ENCODE data around the gene AGAP1. TPM values are rescaled to one million over a fixed set of nuclear protein-coding genes. Genes with fewer than 3 reads are reported as not detected.

The AGAP1 gene
- polyA plus RNA-seq, 3 donors from 2014 or later: 0.18 to 2.3 (median 0.21) TPM

DNA sequence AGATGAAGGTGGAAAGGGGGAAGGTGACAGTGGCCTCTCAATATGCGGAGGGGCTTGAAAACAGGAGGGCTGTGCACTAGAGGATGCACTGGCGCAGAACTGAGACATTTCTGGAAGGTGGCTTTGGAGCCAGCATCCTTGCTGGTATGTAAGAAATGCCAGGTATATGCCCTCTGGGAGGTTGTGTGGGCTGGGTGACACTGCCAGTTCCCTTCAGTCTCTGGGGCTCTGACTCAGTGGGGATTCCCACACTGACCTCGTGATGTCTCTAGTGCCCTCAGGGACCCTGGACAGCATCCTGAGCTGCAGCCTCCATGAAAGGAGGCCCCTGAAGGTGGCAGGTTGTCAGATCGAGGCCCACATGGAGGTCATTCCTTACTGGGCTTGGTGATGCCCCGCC lies 74.0 kb downstream of the AGAP1 start:
- Mint-ChIP-seq H3K9me3 (peaks cover 0 to 7% (median 0%) of the 10 kb centered on the region in 6 donors), H3K27ac (no peak overlapping the region), H3K27me3 (ENCODE audit: low read depth in 3 of 3) (peaks cover 0 to 7% (median 3%) of the 10 kb centered on the region in 3 donors), H3K4me3 (no peak overlapping the region), H3K4me1 (peaks cover 0 to 1% of the 10 kb centered on the region in 2 donors), H3K36me3 (no peaks in the 10 kb centered on the region)
- no peak for DNase-seq

DNA sequence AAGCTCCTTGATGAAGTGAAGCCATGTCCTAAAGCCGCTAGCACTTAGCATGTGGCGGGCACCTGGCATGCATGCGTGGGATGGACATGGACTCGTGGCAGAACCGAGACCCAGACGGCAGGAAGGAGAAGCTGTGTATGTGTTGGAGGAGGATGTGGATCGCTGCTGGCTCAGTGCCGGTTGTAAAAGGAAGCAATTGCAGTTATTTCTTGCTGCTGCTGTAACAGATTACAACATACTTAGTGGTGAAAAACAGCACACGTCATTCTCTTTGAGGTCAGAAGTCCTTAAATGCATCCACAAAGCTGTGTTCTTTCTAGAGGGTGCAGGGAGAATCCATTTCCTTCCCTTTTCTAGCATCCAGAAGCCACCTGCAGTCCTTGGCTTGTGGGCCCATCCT lies 74.6 kb downstream of the AGAP1 start:
- H3K27ac Mint-ChIP-seq: no peak overlapping the region
- H3K4me3 Mint-ChIP-seq: no peak overlapping the region
- DNase-seq: no peak
- no peaks in the 10 kb centered on the region for H3K36me3 Mint-ChIP-seq
- peaks cover 0 to 7% (median 1%) of the 10 kb centered on the region in 3 donors for H3K27me3 Mint-ChIP-seq (ENCODE audit: low read depth in 3 of 3)
- peaks cover 0 to 7% (median 0%) of the 10 kb centered on the region in 6 donors for H3K9me3 Mint-ChIP-seq
- H3K4me1 Mint-ChIP-seq: peaks cover 0 to 1% of the 10 kb centered on the region in 2 donors

DNA sequence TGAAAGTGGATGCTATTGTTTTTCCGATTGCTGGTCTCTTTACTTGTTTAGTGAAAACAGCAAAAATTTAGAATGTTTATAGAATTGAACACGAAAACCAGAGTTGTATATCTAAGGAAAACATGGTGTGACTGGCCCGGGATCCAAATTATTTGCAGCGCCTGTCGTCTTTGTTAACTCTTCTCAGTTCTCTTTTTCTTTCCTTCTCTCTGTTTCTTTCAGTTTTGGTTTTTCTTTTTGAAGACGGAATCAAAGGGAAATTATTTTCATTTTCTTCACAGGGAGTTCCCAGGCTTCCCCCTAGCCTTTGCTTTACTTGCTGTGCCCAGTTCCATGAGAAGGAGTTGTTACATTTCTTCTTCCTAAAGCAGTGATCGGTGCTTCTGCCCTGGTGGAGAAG lies 76.0 kb downstream of the AGAP1 start:
- Mint-ChIP-seq H3K9me3 (peaks cover 0 to 7% (median 0%) of the 10 kb centered on the region in 6 donors), H3K27me3 (ENCODE audit: low read depth in 3 of 3) (peaks cover 0 to 7% (median 1%) of the 10 kb centered on the region in 3 donors), H3K4me3 (no peak overlapping the region), H3K36me3 (no peaks in the 10 kb centered on the region), H3K27ac (no peak overlapping the region), H3K4me1 (peaks cover 0 to 1% of the 10 kb centered on the region in 2 donors)
- no peak for DNase-seq

DNA sequence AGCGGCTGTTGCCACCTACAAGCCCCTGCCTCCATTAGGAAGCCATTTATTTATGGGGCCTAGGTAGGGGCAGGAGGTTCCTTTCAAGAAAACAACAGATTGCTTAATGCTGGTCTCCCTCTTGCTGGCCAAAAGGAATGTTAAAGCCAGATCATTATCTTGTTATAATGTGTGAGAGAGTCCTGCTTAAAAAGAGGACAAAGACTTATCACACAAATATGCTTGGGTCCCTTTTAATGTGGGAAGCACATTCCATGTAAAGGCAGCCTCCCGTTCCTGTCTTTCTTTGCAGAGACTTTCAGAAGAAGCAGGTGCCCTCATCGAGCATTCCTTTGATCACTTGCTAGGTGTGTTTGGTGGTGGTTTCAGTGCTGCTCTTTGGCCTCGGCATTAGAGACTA lies 76.4 kb downstream of the AGAP1 start:
- Mint-ChIP-seq H3K27me3 (ENCODE audit: low read depth in 3 of 3) (peaks cover 0 to 7% (median 1%) of the 10 kb centered on the region in 3 donors), H3K36me3 (no peaks in the 10 kb centered on the region), H3K9me3 (peaks cover 0 to 7% (median 0%) of the 10 kb centered on the region in 6 donors)

DNA sequence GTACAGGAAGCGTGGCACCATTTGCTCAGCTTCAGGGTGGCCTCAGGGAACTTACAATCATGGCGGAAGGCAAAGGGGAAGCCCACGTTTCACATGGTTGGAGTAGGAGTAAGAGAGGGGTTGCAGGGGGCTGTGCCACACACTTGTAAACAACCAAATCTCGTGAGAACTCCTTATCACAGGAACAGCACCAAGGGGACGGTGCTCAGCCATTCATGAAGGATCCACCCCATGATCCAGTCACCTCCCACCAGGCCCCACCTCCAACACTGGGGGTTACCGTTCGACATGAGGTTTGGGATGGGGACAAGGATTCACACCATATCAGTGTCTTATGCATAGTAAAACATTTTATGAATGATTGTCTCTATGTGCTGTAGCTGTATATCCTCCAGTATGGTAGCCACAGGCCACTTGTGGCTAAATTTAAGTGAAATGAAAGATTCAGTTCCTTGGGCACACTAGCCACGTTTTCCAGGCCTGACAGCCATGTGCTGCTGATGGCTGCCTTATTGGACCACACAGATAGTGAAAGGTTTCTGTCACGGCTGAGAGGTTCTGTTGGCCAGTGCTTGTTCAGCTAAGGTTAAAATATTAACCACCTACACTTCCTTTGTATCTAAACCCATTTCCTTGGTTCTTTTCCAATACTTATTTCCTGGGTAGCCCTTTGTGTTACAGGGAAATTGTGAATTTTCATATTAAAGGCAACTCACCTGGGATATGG lies 77.3 kb downstream of the AGAP1 start:
- Mint-ChIP-seq H3K27ac (no peak overlapping the region), H3K27me3 (ENCODE audit: low read depth in 3 of 3) (peaks cover 0 to 7% (median 1%) of the 10 kb centered on the region in 3 donors), H3K36me3 (no peaks in the 10 kb centered on the region), H3K9me3 (peaks cover 0 to 7% (median 0%) of the 10 kb centered on the region in 6 donors), H3K4me1 (peaks cover 0 to 1% of the 10 kb centered on the region in 2 donors), H3K4me3 (no peak overlapping the region)
- no peak for DNase-seq

More for the DNA sequence above, 76.4 kb downstream of the AGAP1 start:
- Mint-ChIP-seq H3K4me3 (no peak overlapping the region), H3K4me1 (peaks cover 0 to 1% of the 10 kb centered on the region in 2 donors), H3K27ac (no peak overlapping the region)
- no peak for DNase-seq

DNA sequence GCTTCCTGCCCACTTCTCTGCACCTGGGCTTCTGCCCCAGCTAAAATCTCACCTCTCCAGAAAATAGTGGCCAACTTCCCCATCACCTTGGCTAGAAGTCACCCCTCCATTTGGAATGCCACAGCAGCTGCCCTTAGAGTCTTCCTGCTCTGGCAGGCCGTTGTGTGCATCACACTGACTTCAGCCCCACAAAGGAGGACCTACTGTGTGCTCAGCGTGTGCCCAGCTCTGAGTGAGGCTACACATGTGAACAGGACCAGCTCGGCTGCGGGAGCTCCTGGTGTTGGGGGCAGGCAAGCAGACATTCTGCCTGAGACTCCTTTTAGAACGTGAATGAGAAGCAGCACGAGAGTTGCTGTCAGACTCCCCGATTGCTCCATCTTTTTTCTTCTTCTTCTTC lies 78.7 kb downstream of the AGAP1 start:
- Mint-ChIP-seq H3K4me1 (no peaks in the 10 kb centered on the region), H3K4me3 (no peak overlapping the region), H3K36me3 (no peaks in the 10 kb centered on the region), H3K27ac (no peak overlapping the region), H3K27me3 (ENCODE audit: low read depth in 3 of 3) (peaks cover 0 to 7% (median 1%) of the 10 kb centered on the region in 3 donors), H3K9me3 (peaks cover 0 to 7% (median 0%) of the 10 kb centered on the region in 6 donors)
- DNase-seq: no peak

DNA sequence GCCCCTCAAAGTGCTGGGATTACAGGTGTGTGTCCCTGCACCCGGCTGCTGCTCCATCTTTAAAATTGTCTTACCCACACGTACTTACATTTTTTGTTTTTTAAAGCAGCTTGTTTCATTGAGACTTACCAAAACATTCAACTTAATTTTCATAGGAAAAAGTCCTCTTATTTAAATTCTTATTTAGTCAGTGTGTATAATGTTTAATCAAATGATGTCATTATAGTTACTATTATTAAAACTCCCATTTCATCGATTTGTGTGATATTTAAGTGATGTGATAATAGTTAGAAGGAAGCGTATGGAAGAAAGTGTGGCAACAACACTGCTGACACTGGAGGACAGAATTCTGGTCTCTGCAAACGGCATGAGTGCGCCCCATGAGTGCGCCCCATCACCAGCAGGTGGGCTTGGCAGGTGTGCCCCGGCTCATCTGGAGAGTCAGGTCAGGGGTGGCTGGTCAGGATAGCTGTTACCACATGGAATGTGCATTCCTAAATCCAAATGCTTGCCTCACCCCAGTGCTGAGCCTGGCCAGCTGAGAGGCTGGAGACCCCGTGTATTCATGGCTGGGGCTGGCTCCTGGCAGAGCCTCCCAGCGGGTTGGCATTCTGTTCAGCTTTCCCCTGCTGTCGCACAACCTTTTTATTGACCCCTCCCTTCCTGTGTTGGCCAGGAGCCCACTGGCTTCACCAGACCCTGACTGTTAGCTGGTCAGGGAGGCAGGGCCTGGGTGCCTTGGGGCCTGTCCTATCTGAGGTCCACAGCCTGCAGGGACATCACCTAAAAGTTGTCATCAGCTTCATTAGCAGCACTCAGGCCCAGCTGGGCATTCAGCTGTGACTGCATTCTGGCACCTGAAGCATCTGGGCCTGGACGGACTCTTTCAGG lies 79.7 kb downstream of the AGAP1 start:
- no peaks in the 10 kb centered on the region for H3K36me3 Mint-ChIP-seq
- peaks cover 1 to 4% (median 3%) of the 10 kb centered on the region in 3 donors for H3K27me3 Mint-ChIP-seq (ENCODE audit: low read depth in 3 of 3)
- no peaks in the 10 kb centered on the region for H3K4me1 Mint-ChIP-seq
- H3K9me3 Mint-ChIP-seq: peaks cover 0 to 2% (median 0%) of the 10 kb centered on the region in 6 donors
- no peak overlapping the region for H3K4me3 Mint-ChIP-seq
- no peak overlapping the region for H3K27ac Mint-ChIP-seq
- no peak for DNase-seq

DNA sequence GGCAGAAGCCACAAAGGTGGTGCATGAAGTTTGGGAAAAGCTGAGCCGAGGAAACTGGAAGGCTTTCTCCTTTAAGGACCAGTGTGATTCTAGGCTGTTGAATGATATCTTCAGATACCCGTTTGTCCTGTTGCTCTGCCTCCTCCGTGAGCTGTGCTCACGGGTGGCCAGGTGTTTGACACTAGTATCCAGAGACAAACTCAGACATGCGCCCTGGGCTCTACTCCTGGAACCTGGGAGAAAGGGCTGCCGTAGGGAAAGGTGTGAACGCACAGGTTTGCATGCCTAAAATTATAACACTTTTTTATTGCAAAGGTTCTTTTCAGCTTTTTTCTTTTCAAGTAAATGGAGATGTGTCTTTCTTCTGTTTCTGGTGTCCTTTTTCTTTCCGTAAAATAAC lies 81.6 kb downstream of the AGAP1 start:
- Mint-ChIP-seq H3K4me1 (no peaks in the 10 kb centered on the region), H3K27ac (no peak overlapping the region), H3K4me3 (no peak overlapping the region), H3K36me3 (no peaks in the 10 kb centered on the region), H3K27me3 (ENCODE audit: low read depth in 3 of 3) (peaks cover 1 to 7% (median 6%) of the 10 kb centered on the region in 3 donors), H3K9me3 (no peaks in the 10 kb centered on the region)
- DNase-seq: no peak

DNA sequence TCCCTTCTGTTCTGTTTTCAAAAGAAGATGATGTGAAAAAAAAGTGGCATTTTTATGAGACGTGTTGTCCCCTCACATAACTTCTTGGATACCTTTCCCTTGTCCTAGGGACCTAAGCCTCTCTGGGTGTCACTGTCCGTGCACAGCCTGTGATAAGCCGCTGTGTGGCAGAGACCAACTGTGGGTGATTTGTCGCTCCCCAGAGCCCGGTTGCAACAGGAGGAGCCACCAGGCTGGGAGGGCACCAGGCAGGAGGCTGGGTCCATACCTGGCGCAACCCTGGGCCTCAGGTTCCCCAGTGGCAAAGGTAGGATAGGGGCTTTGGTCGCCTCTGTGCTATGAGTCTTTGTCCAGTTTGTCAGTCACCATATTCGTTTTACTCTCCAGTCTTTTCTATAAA lies 82.1 kb downstream of the AGAP1 start:
- DNase-seq: no peak
- H3K4me1 Mint-ChIP-seq: no peaks in the 10 kb centered on the region
- no peaks in the 10 kb centered on the region for H3K36me3 Mint-ChIP-seq
- H3K9me3 Mint-ChIP-seq: no peaks in the 10 kb centered on the region
- peaks cover 1 to 12% (median 6%) of the 10 kb centered on the region in 3 donors for H3K27me3 Mint-ChIP-seq (ENCODE audit: low read depth in 3 of 3)
- no peak overlapping the region for H3K4me3 Mint-ChIP-seq
- no peak overlapping the region for H3K27ac Mint-ChIP-seq

DNA sequence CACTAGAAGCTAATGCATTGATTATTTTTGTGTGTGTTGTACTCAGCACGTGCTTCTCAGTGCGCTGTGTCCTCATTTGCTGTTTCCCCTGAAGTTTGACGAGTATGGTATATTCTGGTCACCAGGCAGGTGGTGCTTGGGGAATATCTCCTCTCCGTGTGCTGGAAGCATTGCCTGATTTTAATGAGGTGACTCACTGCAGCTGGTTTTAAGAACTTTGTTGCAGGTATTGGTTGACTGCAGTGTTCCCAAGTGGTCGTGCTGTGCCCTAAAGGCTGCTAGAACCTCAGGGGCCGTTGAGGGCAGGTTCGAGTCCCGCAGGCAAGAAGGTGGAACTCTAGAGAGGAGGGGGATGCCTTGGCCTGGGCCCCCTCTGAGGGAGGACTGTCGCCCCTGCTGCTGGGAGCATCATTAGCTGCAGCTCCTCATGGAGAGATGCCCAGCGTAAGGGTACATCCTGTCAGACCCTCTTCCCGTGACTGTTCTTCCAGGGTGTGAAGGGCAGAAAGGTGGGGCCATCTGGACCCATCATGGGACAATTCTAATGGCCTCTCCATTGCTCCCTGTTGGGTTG lies 82.6 kb downstream of the AGAP1 start:
- Mint-ChIP-seq H3K36me3 (no peaks in the 10 kb centered on the region), H3K4me3 (no peak overlapping the region), H3K9me3 (no peaks in the 10 kb centered on the region)

DNA sequence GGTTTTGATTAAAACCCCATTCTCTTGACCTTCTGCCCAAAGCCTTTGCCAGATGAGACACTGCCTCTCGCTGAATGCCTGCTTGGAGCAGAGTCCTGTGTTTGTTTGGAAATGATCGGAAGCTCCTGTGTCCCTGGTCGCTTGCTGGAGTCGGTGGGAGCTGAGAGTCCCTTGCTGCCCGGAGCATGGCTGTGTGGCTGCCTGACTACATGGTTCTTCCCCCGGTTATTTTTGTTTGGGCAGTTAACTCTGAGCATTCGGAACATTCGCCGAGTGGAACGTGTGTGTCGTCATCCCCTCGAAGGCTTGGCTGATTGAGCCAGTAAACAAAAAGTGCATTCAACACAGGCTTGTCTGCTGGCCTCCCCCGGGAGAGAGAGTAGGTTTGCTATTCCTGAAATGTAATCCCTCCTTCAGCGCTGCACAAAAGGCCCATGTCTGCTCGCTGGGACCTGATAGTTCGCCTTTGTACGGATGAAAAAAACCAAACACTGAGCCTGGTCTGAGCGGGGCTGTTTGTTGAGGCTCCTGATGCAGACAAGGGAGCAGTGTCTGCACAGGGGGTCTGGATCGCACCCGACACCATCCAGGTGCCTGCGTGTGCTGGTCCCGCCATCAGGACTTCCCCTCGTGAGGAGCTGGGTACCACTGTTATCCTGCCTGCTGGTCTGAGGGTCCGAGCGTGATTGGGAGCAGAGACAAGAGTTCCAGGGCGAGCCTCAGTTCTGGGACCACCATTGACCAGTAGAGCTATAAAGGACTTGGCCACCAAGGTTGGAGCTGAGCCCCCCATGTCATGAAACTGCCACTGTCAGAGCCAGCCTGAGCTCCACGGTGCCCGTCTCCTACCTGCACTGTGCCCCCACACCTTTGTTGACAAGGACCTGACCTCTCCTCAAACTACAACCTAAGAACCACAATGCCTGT lies 83.8 kb downstream of the AGAP1 start:
- Mint-ChIP-seq H3K27ac (no peak overlapping the region), H3K4me3 (no peak overlapping the region)

More for the DNA sequence above, 82.6 kb downstream of the AGAP1 start:
- Mint-ChIP-seq H3K27ac (no peak overlapping the region), H3K4me1 (no peaks in the 10 kb centered on the region), H3K27me3 (ENCODE audit: low read depth in 3 of 3) (peaks cover 1 to 12% (median 6%) of the 10 kb centered on the region in 3 donors)
- DNase-seq: no peak

DNA sequence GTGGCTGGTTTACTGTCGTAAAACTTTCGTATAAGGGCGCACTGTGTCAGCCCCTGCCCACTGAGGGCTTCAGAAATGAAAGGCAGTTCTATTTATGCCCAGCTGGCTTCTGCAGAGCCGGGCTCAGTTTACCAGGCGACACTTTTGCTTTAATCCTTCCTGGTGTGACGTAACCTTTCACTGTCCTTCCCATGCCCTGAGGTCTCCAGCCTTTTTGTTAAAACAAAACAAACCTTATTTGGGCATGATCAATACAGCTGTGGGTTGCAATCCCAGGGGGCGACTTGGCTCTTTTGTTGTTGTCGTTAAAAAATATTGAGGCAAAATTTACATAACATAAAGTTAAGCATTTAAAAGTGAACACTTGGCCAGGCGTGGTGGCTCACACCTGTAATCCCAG lies 85.3 kb downstream of the AGAP1 start:
- Mint-ChIP-seq H3K27me3 (ENCODE audit: low read depth in 3 of 3) (peaks cover 0 to 12% (median 4%) of the 10 kb centered on the region in 3 donors), H3K9me3 (no peaks in the 10 kb centered on the region), H3K4me3 (no peak overlapping the region), H3K27ac (no peak overlapping the region), H3K36me3 (no peaks in the 10 kb centered on the region), H3K4me1 (no peaks in the 10 kb centered on the region)
- DNase-seq: no peak

More for the DNA sequence above, 83.8 kb downstream of the AGAP1 start:
- Mint-ChIP-seq H3K27me3 (ENCODE audit: low read depth in 3 of 3) (peaks cover 1 to 12% (median 6%) of the 10 kb centered on the region in 3 donors), H3K36me3 (no peaks in the 10 kb centered on the region), H3K4me1 (no peaks in the 10 kb centered on the region), H3K9me3 (no peaks in the 10 kb centered on the region)
- DNase-seq: no peak

Measured in immature natural killer cell (primary cell).